ENCODE measurements around the gene STXBP6. TPM values are rescaled to one million over a fixed set of nuclear protein-coding genes. Genes with fewer than 3 reads are reported as not detected.

The STXBP6 gene
- total and polyA plus RNA-seq, 2 of the 13 experiments (the other 11 are each of a cell fraction or from before 2014, with no cell fraction given), result 35.3 to 42.8 TPM

- no peak for TF ChIP-seq ZBTB44 (CRISPR knock-in tag; IDR thresholded peaks at IDR 0.05)
- TF ChIP-seq PAF1 (CRISPR knock-in tag; IDR thresholded peaks at IDR 0.05), result no peak
- no peak for TF ChIP-seq ZNF720 (CRISPR knock-in tag; IDR thresholded peaks at IDR 0.05)
- TF ChIP-seq ZNF574 (CRISPR knock-in tag; IDR thresholded peaks at IDR 0.05), result peak; percentile 77
- no peak for TF ChIP-seq ARNT (IDR thresholded peaks at IDR 0.05)
- peak; percentile 26 for TF ChIP-seq ZNF543 (CRISPR knock-in tag; IDR thresholded peaks at IDR 0.05)
- no peak for TF ChIP-seq EZH2 (conservative IDR thresholded peaks at IDR 0.05; ENCODE audit: low read depth, low read length)
- TF ChIP-seq ZNF264 (CRISPR knock-in tag; IDR thresholded peaks at IDR 0.05), result peak; percentile 95
- peak; percentile 97 for TF ChIP-seq HNRNPUL1 (IDR thresholded peaks at IDR 0.05; ENCODE audit: low read depth, low read length)
- TF ChIP-seq NKX3-1 (CRISPR knock-in tag; IDR thresholded peaks at IDR 0.05), result peak; percentile 91; the same call in 1 of the 2 replicates
- no peak for TF ChIP-seq KAT7 (CRISPR knock-in tag; IDR thresholded peaks at IDR 0.05; ENCODE audit: borderline replicate concordance)
- no peak; the same call in 1 of the 2 replicates for TF ChIP-seq ZSCAN25 (CRISPR knock-in tag; IDR thresholded peaks at IDR 0.05)
- TF ChIP-seq POLR2A (IDR thresholded peaks at IDR 0.05; ENCODE audit: insufficient read depth in 1 of 2, low read depth in 2 of 2, low read length in 2 of 2), result no peak
- TF ChIP-seq NFE2L2 (IDR thresholded peaks at IDR 0.05; ENCODE audit: low read length), result 0 out of 2 replicates have a peak, but pooled peaks have one; percentile 20
- no peak; the same call in 1 of the 2 replicates for TF ChIP-seq EEA1 (CRISPR knock-in tag; IDR thresholded peaks at IDR 0.05; ENCODE audit: borderline replicate concordance)
- no peak for TF ChIP-seq TRAFD1 (CRISPR knock-in tag; IDR thresholded peaks at IDR 0.05; ENCODE audit: borderline replicate concordance)
- peak; percentile 68; the same call in 1 of the 2 replicates for TF ChIP-seq KDM1A (CRISPR knock-in tag; IDR thresholded peaks at IDR 0.05)
- TF ChIP-seq HDAC1 (CRISPR knock-in tag; IDR thresholded peaks at IDR 0.05), result no peak
- TF ChIP-seq ZNF501 (CRISPR knock-in tag; IDR thresholded peaks at IDR 0.05), result peak; percentile 95
- peak; percentile 97 for TF ChIP-seq MIXL1 (CRISPR knock-in tag; IDR thresholded peaks at IDR 0.05)
- TF ChIP-seq HCFC1 (IDR thresholded peaks at IDR 0.05; ENCODE audit: low read depth, low read length), result no peak
- no peak for TF ChIP-seq PHF5A (CRISPR knock-in tag; IDR thresholded peaks at IDR 0.05; ENCODE audit: low read depth, unreplicated experiment)
- peak; percentile 93; the same call in 1 of the 2 replicates for TF ChIP-seq SATB2 (CRISPR knock-in tag; IDR thresholded peaks at IDR 0.05)
- no peak for TF ChIP-seq ATF7 (IDR thresholded peaks at IDR 0.05)
- TF ChIP-seq ATF7 (CRISPR knock-in tag; IDR thresholded peaks at IDR 0.05), result peak; percentile 79
- TF ChIP-seq ZBTB1 (CRISPR knock-in tag; IDR thresholded peaks at IDR 0.05; ENCODE audit: borderline replicate concordance), result no peak
- no peak for TF ChIP-seq ZSCAN31 (CRISPR knock-in tag; IDR thresholded peaks at IDR 0.05; ENCODE audit: low read depth)
- TF ChIP-seq HNRNPH1 (optimal IDR thresholded peaks at IDR 0.05; ENCODE audit: low read depth, low read length), result no peak
Measured at GRCh38 chr14:24817212-24818057, 232.5 kb downstream of the STXBP6 start (continued).

All from HepG2 (cell line).